Mucosa of stomach (tissue), 1 donor: ENCODE measurements around the gene SDCBP2.

ENCODE experiments used
- H3K27me3 ChIP-seq: one replicate; pipeline ENCODE4 v1.7.0; 2013; ENCODE audit warnings: mild to moderate bottlenecking, low read length; ENCODE audit not compliant: control insufficient read depth, insufficient read depth
- H3K36me3 ChIP-seq: one replicate; pipeline ENCODE4 v1.7.0; 2013; ENCODE audit warnings: low read length; ENCODE audit not compliant: control insufficient read depth, insufficient read depth
- H3K4me1 ChIP-seq: one replicate; pipeline ENCODE4 v1.7.0; 2013; ENCODE audit warnings: mild to moderate bottlenecking, low read length; ENCODE audit not compliant: control insufficient read depth, insufficient read depth
- H3K4me3 ChIP-seq: one replicate; pipeline ENCODE4 v1.7.0; 2013; ENCODE audit warnings: low read length
- H3K9ac ChIP-seq: one replicate; pipeline ENCODE4 v1.7.0; 2013; ENCODE audit warnings: mild to moderate bottlenecking, low read length, moderate library complexity
- H3K9me3 ChIP-seq: one replicate; pipeline ENCODE4 v1.7.0; 2013; ENCODE audit warnings: mild to moderate bottlenecking, low read length, moderate library complexity; ENCODE audit not compliant: control insufficient read depth
- donor health status: Pancreatic carcinoma.

Gene SDCBP2

GRCh38 chr20:1267809-1268374 lies 61.0 kb downstream of the SDCBP2 start:
- H3K9me3 ChIP-seq = no peaks in the 10 kb centered on the region
- H3K4me3 ChIP-seq = no peak overlapping the region
- peaks cover 23% of the 10 kb centered on the region for H3K4me1 ChIP-seq
- H3K27me3 ChIP-seq = no peaks in the 10 kb centered on the region
- no peaks in the 10 kb centered on the region for H3K36me3 ChIP-seq
- no peak overlapping the region for H3K9ac ChIP-seq

- Histone ChIP-seq H3K27me3 (no peaks in the 10 kb centered on the region), H3K36me3 (no peaks in the 10 kb centered on the region), H3K9ac (peak overlapping the region; percentile 4), H3K4me3 (peak overlapping the region; percentile 33), H3K4me1 (peaks cover 23% of the 10 kb centered on the region), H3K9me3 (no peaks in the 10 kb centered on the region)
Observed at GRCh38 chr20:1267161-1267560, 61.8 kb downstream of the SDCBP2 start.

- no peaks in the 10 kb centered on the region for H3K36me3 ChIP-seq
- H3K4me3 ChIP-seq = peak within 1 kb of the TSS; percentile 33
- H3K27me3 ChIP-seq = no peaks in the 10 kb centered on the region
- H3K4me1 ChIP-seq = peaks cover 23% of the 10 kb centered on the region
- no peaks in the 10 kb centered on the region for H3K9me3 ChIP-seq
- H3K9ac ChIP-seq = peak within 1 kb of the TSS; percentile 55
Observed at GRCh38 chr20:1266167-1266973, 62.6 kb downstream of the SDCBP2 start, which contains the start of gene SNPH. Gene SNPH, plus strand, starts transcription at chr20:1266294. Its CDS starts 29,946 bp downstream, at chr20:1296240.

GRCh38 chr20:1265916-1266166 lies 63.1 kb downstream of the SDCBP2 start:
- no peaks in the 10 kb centered on the region for H3K27me3 ChIP-seq
- H3K4me1 ChIP-seq = peaks cover 23% of the 10 kb centered on the region
- no peak overlapping the region for H3K4me3 ChIP-seq
- H3K9me3 ChIP-seq = no peaks in the 10 kb centered on the region
- no peaks in the 10 kb centered on the region for H3K36me3 ChIP-seq
- peak overlapping the region; percentile 55 for H3K9ac ChIP-seq

GRCh38 chr20:1265226-1265915 lies 63.6 kb downstream of the SDCBP2 start:
- Histone ChIP-seq H3K36me3 (no peaks in the 10 kb centered on the region), H3K4me1 (peaks cover 23% of the 10 kb centered on the region), H3K9me3 (no peaks in the 10 kb centered on the region), H3K9ac (peak overlapping the region; percentile 55), H3K27me3 (no peaks in the 10 kb centered on the region), H3K4me3 (no peak overlapping the region)

- Histone ChIP-seq H3K36me3 (no peaks in the 10 kb centered on the region), H3K4me3 (no peak overlapping the region), H3K4me1 (peaks cover 23% of the 10 kb centered on the region), H3K9ac (no peak overlapping the region), H3K27me3 (no peaks in the 10 kb centered on the region), H3K9me3 (no peaks in the 10 kb centered on the region)
Observed at GRCh38 chr20:1264727-1265126, 64.2 kb downstream of the SDCBP2 start.

GRCh38 chr20:1263853-1264252 lies 65.1 kb downstream of the SDCBP2 start:
- Histone ChIP-seq H3K9ac (no peak overlapping the region), H3K4me1 (peaks cover 23% of the 10 kb centered on the region)

More at GRCh38 chr20:1263853-1264252, 65.1 kb downstream of the SDCBP2 start:
- Histone ChIP-seq H3K36me3 (no peaks in the 10 kb centered on the region), H3K27me3 (no peaks in the 10 kb centered on the region), H3K9me3 (no peaks in the 10 kb centered on the region), H3K4me3 (no peak overlapping the region)
